H4 (cell line): ENCODE measurements around the gene NRTN. TPM values are rescaled to one million over a fixed set of nuclear protein-coding genes. Genes with fewer than 3 reads are reported as not detected.

ENCODE experiments used
- DNase-seq: peaks from one replicate; pipeline ENCODE4 v3.0.0-alpha.2; 2015; ENCODE audit warnings: low spot score
- total RNA-seq: library from RNA; depleted of rRNA; stranded (reverse); fragments of >200 nt; shearing (Covaris generic); gene quantifications from 2 replicates; pipeline ENCODE4 v1.2.3, GENCODE V29; 2014

The NRTN gene
- total RNA-seq, 1 experiment from 2014 or later = 0.06 TPM

GRCh38 chr19:5814852-5815246 is 10.0 kb downstream of the NRTN start:
- DNase-seq = no peak

DNA sequence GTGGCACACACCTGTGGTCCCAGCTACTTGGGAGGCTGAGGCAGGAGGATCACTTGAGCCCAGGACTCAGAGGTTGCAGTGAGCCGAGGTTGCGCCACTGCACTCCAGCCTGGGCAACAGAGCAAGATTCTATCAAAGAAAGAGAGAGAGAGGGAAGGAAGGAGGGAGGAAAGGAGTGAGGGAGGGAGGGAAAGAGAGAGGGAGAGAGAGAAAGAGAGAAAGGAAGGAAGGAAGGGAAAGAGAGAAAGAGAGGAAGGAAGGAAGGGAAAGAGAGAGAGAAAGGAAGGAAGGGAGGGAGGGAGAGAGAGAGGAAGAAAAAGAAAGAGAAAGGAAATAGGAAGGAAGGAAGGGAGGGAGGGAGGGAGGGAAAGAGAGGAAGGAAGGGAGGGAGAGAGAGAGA is 12.4 kb downstream of the NRTN start:
- DNase-seq = no peak

DNA sequence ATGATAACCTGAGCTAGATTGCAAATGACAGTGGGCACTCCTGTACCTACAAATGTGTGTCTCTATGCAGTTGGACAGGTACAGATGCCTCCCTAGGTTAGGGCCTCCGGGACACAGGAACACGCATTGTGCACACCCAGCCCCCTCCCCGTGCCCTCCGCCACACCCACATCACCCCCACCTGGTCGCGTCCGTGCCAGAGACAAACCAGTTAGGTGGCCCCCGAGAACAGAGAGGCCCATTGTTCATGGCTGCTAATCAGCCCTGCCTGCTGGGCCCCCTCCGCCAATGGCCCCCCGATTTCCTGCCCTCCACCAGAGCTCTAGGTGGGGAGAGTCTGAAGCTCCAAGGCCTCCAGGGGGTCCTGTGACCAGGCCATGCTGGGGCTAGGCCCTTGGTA is 13.7 kb downstream of the NRTN start:
- DNase-seq = no peak

DNA sequence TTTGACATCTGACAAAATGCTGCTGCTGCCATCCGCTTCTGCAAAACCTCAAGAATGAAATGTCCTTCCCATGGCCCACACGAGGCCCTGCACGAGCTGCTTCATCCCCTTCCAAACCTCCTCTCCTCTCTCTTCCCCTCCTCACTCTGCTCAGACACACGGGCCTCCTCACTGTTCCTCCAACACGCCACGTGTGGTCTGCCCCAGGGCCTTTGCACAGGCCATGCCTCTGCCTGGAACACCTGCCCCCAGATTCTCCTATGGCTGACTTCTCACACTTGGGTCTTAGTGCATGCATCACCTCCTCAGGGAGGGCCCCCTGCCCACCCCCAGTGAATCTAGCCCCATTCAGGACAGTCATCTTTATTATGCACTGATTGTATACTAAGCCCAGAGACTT is 15.9 kb downstream of the NRTN start:
- no peak for DNase-seq

DNA sequence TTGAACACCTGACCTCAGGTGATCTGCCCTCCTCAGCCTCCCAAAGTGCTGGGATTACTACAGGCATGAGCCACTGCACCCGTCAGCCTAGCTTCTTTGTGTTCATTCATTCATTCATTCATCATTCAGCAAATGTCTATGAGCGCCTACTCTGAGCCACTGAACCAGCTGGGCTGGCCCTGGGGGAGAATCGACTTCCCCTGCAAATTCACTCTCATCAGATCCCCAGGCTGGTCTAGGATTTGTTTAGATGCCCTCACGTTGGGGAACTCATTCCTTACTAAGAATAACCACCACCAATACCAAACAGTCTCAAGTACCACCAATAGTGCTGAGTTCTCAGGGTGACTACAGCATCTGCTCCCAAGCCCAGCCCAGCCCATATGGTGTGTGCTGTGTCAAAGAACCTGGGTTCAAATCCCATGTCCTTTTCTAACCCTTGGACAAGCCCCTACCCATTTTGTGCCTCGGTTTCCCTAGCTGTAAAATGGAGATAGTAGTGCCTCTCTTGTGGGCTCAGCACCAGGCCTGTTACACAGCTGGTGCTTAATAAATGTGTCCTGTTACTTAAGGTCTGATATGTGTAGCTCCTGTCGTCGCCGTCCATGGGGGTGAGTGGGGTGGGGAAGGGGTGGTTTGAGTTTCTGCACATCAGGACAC is 16.8 kb downstream of the NRTN start:
- DNase-seq = no peak

GRCh38 chr19:5822181-5822844 is 17.4 kb downstream of the NRTN start:
- DNase-seq = no peak

DNA sequence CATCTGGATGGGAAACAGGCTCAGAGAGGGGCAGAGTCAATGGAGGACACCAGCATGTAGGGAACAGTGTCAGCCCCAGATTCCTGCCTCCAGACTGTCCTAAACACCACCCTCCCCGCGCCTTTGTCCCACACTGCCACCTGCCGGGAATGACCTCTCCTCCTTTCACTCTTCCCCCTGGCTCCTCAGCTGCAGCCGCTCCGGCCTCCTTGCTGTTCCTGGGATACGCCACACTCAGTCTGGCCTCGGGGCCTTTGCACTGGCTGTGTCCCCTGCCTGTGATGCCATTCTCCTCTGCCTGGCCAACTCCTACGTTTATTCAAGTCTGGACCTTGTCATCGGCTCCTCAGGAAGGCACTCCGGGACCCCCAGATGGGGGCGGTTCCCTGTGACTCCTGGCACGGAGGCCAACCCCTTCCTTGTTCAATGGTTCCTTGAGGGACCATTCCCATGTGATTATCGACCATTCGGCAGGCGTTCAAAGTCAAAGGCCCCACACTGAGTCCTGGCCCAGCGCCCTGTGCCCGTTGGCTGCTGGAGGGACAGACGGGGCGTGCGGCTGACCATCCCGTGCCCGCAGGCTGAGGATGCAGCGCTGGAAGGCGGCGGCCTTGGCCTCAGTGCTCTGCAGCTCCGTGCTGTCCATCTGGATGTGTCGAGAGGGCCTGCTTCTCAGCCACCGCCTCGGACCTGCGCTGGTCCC is 18.9 kb downstream of the NRTN start:
- DNase-seq = no peak

GRCh38 chr19:5824751-5825150 is 19.9 kb downstream of the NRTN start:
- no peak for DNase-seq

DNA sequence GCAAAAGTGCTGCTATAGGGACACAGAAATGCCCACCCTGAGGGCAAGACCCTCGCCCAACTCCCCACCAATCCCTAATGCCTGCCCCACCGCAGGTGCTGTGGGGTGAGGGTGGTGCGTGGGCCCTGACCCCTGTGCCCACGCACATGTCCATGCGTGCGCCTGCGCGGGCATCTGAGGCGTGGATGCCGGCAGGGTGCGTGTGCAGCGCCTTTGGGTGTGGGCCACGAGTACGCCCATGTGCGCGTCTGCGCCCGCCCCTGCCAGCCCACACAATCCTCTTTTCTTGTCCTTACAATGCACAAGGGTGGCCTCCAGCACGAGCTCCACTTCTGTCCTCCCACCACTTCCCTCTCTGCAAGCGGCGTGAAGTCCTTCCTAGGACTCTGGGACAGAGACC is 20.3 kb downstream of the NRTN start:
- DNase-seq = no peak

GRCh38 chr19:5826531-5827341 is 21.9 kb downstream of the NRTN start:
- no peak for DNase-seq

- DNase-seq = no peak
Observed at GRCh38 chr19:5827342-5827890, 22.5 kb downstream of the NRTN start.

GRCh38 chr19:5827891-5828660 is 23.2 kb downstream of the NRTN start:
- DNase-seq = peak; percentile 91

DNA sequence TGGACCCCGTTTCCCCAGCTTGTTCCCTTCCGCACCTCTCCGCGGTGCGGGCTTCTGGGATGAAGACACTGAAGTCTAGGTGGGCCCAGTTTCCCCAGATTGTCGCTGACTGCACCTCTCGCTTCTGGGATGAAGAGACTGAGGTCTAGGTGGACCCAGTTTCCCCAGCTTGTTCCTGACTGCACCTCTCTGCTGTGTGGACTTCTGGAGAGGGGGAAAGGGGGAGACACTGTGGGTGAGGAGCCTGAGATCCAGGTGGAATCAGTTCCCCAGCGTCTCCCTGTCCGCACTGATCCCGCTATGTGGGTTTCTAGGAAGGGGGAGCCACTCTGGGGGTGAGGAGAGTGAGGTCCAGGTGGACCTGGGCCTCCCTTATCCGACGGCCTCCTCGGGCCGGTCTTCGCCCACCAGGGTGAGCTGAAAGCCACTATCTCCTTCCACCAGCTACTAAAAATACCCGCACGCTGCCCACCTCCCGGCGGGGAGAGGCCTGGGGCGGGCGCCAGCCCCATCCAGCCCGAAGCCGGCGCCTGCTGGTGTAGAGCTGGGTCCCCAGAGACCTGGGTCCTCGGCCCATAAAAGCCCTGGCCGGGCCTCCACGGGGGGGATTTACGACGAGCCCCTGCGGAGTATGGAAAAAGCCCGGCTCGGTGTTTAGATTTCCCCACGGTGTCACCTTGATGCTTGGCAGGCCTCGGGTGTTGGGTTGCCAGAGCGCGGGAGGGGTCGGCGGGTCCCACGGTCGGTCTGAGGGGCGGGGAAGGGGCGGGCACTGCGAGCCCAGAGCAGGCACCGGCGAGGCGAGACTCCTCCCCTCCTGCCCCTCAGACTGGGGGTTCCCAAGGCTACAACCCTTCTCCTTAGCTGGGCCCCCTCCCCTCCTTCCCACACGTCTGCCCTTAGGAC is 24.0 kb downstream of the NRTN start:
- no peak for DNase-seq

GRCh38 chr19:5829567-5830310 is 24.9 kb downstream of the NRTN start:
- DNase-seq = no peak

GRCh38 chr19:5831159-5831558 is 26.3 kb downstream of the NRTN start:
- no peak for DNase-seq

GRCh38 chr19:5832061-5832460 is 27.2 kb downstream of the NRTN start:
- no peak for DNase-seq

DNA sequence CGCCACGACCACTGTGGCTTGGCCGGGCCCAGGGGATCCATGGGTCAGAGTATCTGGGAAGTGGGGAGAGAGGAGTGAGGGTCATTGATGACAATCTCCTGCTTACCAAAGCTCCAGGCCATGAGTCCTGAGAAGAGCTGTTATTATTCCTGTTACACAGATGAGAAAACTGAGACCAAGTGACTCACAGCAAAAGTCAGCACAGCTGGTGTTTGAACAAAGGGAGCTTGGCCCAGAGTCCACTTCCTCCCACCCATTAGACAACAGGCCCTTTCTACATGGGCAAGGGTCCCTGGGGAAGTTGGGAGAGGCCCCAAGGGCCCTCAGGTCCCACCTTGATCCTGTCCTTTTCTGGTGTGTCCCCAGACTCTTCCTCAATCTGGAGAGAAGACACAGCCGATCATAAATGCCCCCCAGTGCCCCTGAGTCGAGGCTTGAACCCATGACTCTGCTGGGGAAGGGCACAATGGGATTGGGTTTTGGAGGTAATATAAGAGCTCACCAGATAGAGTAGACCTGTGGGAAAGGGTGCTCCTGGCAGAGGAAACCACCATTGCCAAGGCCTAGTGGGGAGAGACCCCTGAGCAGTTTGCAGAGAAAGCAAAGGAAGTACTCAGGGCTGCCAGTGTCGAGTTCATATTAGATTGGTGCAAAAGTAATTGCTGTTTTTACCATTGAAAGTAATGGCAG is 27.8 kb downstream of the NRTN start:
- DNase-seq = no peak

GRCh38 chr19:5837761-5838352 is 33.0 kb downstream of the NRTN start:
- no peak for DNase-seq
